ENCODE data around the gene EHBP1L1.

- TF ChIP-seq RFX5 (IDR thresholded peaks at IDR 0.05) (no peak), MYC (IDR thresholded peaks at IDR 0.05; ENCODE audit: borderline replicate concordance, low read length) (no peak), MAX (IDR thresholded peaks at IDR 0.05) (no peak), POLR2A (IDR thresholded peaks at IDR 0.05; ENCODE audit: low read length) (no peak), RAD21 (conservative IDR thresholded peaks at IDR 0.05 in 1 of 2, IDR thresholded peaks at IDR 0.05 in 1 of 2) (no peak), CEBPB (IDR thresholded peaks at IDR 0.05) (no peak), HDAC2 (IDR thresholded peaks at IDR 0.05) (no peak), CHD2 (IDR thresholded peaks at IDR 0.05; ENCODE audit: low read length, partially characterized antibody) (no peak)
- TF ChIP-seq, protein P1, sequence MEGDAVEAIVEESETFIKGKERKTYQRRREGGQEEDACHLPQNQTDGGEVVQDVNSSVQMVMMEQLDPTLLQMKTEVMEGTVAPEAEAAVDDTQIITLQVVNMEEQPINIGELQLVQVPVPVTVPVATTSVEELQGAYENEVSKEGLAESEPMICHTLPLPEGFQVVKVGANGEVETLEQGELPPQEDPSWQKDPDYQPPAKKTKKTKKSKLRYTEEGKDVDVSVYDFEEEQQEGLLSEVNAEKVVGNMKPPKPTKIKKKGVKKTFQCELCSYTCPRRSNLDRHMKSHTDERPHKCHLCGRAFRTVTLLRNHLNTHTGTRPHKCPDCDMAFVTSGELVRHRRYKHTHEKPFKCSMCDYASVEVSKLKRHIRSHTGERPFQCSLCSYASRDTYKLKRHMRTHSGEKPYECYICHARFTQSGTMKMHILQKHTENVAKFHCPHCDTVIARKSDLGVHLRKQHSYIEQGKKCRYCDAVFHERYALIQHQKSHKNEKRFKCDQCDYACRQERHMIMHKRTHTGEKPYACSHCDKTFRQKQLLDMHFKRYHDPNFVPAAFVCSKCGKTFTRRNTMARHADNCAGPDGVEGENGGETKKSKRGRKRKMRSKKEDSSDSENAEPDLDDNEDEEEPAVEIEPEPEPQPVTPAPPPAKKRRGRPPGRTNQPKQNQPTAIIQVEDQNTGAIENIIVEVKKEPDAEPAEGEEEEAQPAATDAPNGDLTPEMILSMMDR (IDR thresholded peaks at IDR 0.05): no peak
- TF ChIP-seq, protein P2, sequence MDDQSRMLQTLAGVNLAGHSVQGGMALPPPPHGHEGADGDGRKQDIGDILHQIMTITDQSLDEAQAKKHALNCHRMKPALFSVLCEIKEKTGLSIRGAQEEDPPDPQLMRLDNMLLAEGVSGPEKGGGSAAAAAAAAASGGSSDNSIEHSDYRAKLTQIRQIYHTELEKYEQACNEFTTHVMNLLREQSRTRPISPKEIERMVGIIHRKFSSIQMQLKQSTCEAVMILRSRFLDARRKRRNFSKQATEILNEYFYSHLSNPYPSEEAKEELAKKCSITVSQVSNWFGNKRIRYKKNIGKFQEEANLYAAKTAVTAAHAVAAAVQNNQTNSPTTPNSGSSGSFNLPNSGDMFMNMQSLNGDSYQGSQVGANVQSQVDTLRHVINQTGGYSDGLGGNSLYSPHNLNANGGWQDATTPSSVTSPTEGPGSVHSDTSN (IDR thresholded peaks at IDR 0.05): no peak
Measured at GRCh38 chr11:65636108-65637031, 60.5 kb downstream of the EHBP1L1 start.

All from A549 (cell line).